GM12878 (cell line): Measurements from ENCODE around the gene ANKRD24. TPM values are rescaled to one million over a fixed set of nuclear protein-coding genes. Genes with fewer than 3 reads are reported as not detected.

Source experiments
- ATAC-seq: fragments of 200-7000 bp; cut with Tn5 transposase; 3 replicates; pipeline ENCODE4 v1.9.1; 2020; ENCODE audit warnings: mild to moderate bottlenecking, moderate library complexity
- BruUV-seq: library from RNA; stranded (reverse); fragments of 400-500 nt; replicated peaks from 2 replicates; lab custom pipeline; 2021; lab: Mats Ljungman, UMichigan
- CTCF ChIA-PET: fragments of 300-600 bp; sonication (Branson Sonifier 250); formaldehyde crosslinking; extraction: SDS; loops from one replicate; lab custom pipeline; 2021; ENCODE audit warnings: inconsistent platforms; lab: Yijun Ruan, JAX
- POLR2A ChIA-PET: fragments of 350-600 bp; formaldehyde crosslinking; extraction: SDS; loops from one replicate; lab custom pipeline; 2021; ENCODE audit warnings: inconsistent platforms; lab: Charles Lee
- RAD21 ChIA-PET: fragments of 300-600 bp; sonication (Branson Sonifier 250); formaldehyde crosslinking; loops from one replicate; lab custom pipeline; 2023; ENCODE audit warnings: antibody characterized with exemption; ENCODE audit not compliant: unreplicated experiment; lab: Charles Lee
- SMC1A ChIA-PET: fragments of 300-600 bp; sonication (Branson Sonifier 250); formaldehyde crosslinking; loops from one replicate; lab custom pipeline; 2023; ENCODE audit not compliant: unreplicated experiment, uncharacterized antibody; lab: Charles Lee
- DNase-seq: peaks from one replicate; pipeline ENCODE4 v3.0.0-alpha.2; 2011; ENCODE audit warnings: low read depth, low spot score
- FAIRE-seq: peaks from 3 replicates; lab custom pipeline; 2011; peaks lifted over from hg19 to GRCh38; lab: Jason Lieb, UNC
- H2AFZ ChIP-seq: 2 replicates; pipeline ENCODE4 v1.6.0; 2011; ENCODE audit warnings: low read depth, low read length, control low read depth; ENCODE audit not compliant: control insufficient read depth
- H3K27ac ChIP-seq: 2 replicates; pipeline ENCODE4 v1.5.1; 2011; ENCODE audit warnings: control low read depth; ENCODE audit not compliant: control insufficient read depth, insufficient read depth
- H3K27me3 ChIP-seq, 2 experiments: replicated peaks in 1 of 2; 2 replicates each; pipeline versions ENCODE4 v1.6.0 to v1.6.1; 2011; ENCODE audit warnings: low read length in 1 of 2; ENCODE audit not compliant: control insufficient read depth in 2 of 2, insufficient read depth in 2 of 2
- H3K36me3 ChIP-seq, 2 experiments: 2 replicates each; pipeline ENCODE4 v1.5.1; 2011; ENCODE audit warnings: low read length in 1 of 2; ENCODE audit not compliant: control insufficient read depth in 2 of 2, insufficient read depth in 2 of 2
- H3K4me1 ChIP-seq: 2 replicates; pipeline ENCODE4 v1.6.1; 2011; ENCODE audit warnings: mild to moderate bottlenecking, low read length, moderate library complexity, mixed read lengths; ENCODE audit not compliant: control insufficient read depth, insufficient read depth
- H3K4me2 ChIP-seq: 2 replicates; pipeline ENCODE4 v1.6.0; 2011; ENCODE audit warnings: control low read depth; ENCODE audit not compliant: control insufficient read depth, insufficient read depth
- H3K4me3 ChIP-seq: fragments of 200-600 bp; sonication (generic); 2 replicates; pipeline ENCODE4 v1.5.1; 2016
- H3K79me2 ChIP-seq: 2 replicates; pipeline ENCODE4 v1.6.0; 2011; ENCODE audit warnings: low read length; ENCODE audit not compliant: control insufficient read depth, insufficient read depth
- H3K9ac ChIP-seq: 2 replicates; pipeline ENCODE4 v1.8.0; 2011; ENCODE audit warnings: low read length, control low read depth, mixed read lengths; ENCODE audit not compliant: control insufficient read depth, insufficient read depth
- H3K9me3 ChIP-seq: replicated peaks from 3 replicates; pipeline ENCODE4 v1.5.1; 2011; ENCODE audit warnings: mild to moderate bottlenecking, low read length; ENCODE audit not compliant: control insufficient read depth, insufficient read depth
- H4K20me1 ChIP-seq: 2 replicates; pipeline ENCODE4 v1.6.0; 2011; ENCODE audit not compliant: control insufficient read depth, insufficient read depth
- EP300 ChIP-seq, 2 experiments: fragments of 150-350 bp in 1 of 2; IDR thresholded peaks; 2 replicates each; pipeline ENCODE4 v1.6.1; 2011 to 2012; ENCODE audit warnings: low read depth in 2 of 2, low read length in 2 of 2, borderline replicate concordance in 1 of 2, improper control_type of control experiment in 1 of 2, inconsistent platforms in 1 of 2; ENCODE audit not compliant: control insufficient read depth in 1 of 2
- ETV6 ChIP-seq, 2 experiments: fragments of 450-650 bp in 1 of 2; IDR thresholded peaks in 1 of 2; conservative IDR thresholded peaks in 1 of 2; 2 replicates each; pipeline ENCODE4 v1.6.1; 2014; ENCODE audit warnings: antibody characterized with exemption in 1 of 2, borderline replicate concordance in 1 of 2, low read depth in 1 of 2, mild to moderate bottlenecking in 1 of 2, moderate library complexity in 1 of 2
- IKZF1 ChIP-seq: fragments of 450-650 bp; conservative IDR thresholded peaks from 2 replicates; pipeline ENCODE4 v1.6.1; 2017; ENCODE audit warnings: antibody characterized with exemption, mild to moderate bottlenecking
- MEF2A ChIP-seq: IDR thresholded peaks from 2 replicates; pipeline ENCODE4 v1.6.1; 2011; ENCODE audit warnings: low read depth, mild to moderate bottlenecking, low read length, moderate library complexity; ENCODE audit not compliant: insufficient read depth
- MEF2B ChIP-seq: fragments of 450-650 bp; IDR thresholded peaks from 2 replicates; pipeline ENCODE4 v1.6.1; 2018; ENCODE audit warnings: mild to moderate bottlenecking, moderate library complexity; ENCODE audit not compliant: partially characterized antibody, poor library complexity, severe bottlenecking
- MYB ChIP-seq: fragments of 150-350 bp; IDR thresholded peaks from 2 replicates; pipeline ENCODE4 v1.6.1; 2014; ENCODE audit warnings: mild to moderate bottlenecking, low read depth, low read length, borderline replicate concordance
- NR2C1 ChIP-seq: fragments of 450-650 bp; IDR thresholded peaks from 2 replicates; pipeline ENCODE4 v1.6.1; 2017; ENCODE audit warnings: antibody characterized with exemption, mild to moderate bottlenecking, moderate library complexity
- PKNOX1 ChIP-seq: fragments of 450-650 bp; IDR thresholded peaks from 2 replicates; pipeline ENCODE4 v1.6.1; 2016; ENCODE audit warnings: mild to moderate bottlenecking
- RFX5 ChIP-seq: IDR thresholded peaks from 2 replicates; pipeline ENCODE4 v1.6.1; 2011; ENCODE audit warnings: low read depth, low read length, improper control_type of control experiment
- SPI1 ChIP-seq: IDR thresholded peaks from 2 replicates; pipeline ENCODE4 v1.6.1; 2011; ENCODE audit warnings: low read depth, mild to moderate bottlenecking, low read length, moderate library complexity, borderline replicate concordance; ENCODE audit not compliant: insufficient read depth
- TAF1 ChIP-seq: IDR thresholded peaks from 2 replicates; pipeline ENCODE4 v1.6.1; 2011; ENCODE audit warnings: mild to moderate bottlenecking, low read depth, low read length, borderline replicate concordance
- ZNF274 ChIP-seq: IDR thresholded peaks from one replicate; pipeline ENCODE4 v1.8.0; 2011; ENCODE audit not compliant: insufficient read length, insufficient read depth
- WGBS: methylation state at CpG from one replicate; pipeline ENCODE4 v1.1.6; 2016; ENCODE audit warnings: low lambda C conversion rate; ENCODE audit not compliant: insufficient replicate concordance, insufficient coverage; ENCODE audit errors: missing lambda C conversion rate; 5-methylcytosine and 5-hydroxymethylcytosine counted together
- in situ Hi-C: fragments of 300-500 bp; cut with MboI; formaldehyde crosslinking; loops from 9 replicates; pipeline ENCODE4 v1.14.3; 2018; ENCODE audit warnings: mixed read lengths
- intact Hi-C: fragments of 100-400 bp; cut with micrococcal nuclease; formaldehyde crosslinking; loops from one replicate; pipeline ENCODE4 v1.14.2; 2022; ENCODE audit not compliant: unreplicated experiment
- polyA plus RNA-seq, 11 experiments: library from polyadenylated mRNA; depleted of rRNA in 4 of 11; unstranded in 6 of 11; stranded (reverse) in 5 of 11; fragments of >200 nt; fragmentation: Nextera tagmentation in 4 of 11; fragmentation: Illumina TruSeq in 1 of 11; extraction: Ambion mirVana in 4 of 11; extraction: Trizol in 1 of 11; gene quantifications; 1 replicate in 1 of 11; 2 replicates in 10 of 11; pipeline versions ENCODE4 v1.2.1 to v1.2.3, GENCODE V29; 2011 to 2016; ENCODE audit warnings: inconsistent platforms in 2 of 11, missing spikeins in 2 of 11, low read depth in 1 of 11
- total RNA-seq, 4 experiments: library from RNA; depleted of rRNA in 3 of 4; stranded (reverse); fragments of >200 nt in 3 of 4; fragmentation: Illumina TruSeq in 1 of 4; extraction: Trizol in 1 of 4; gene quantifications; 2 replicates each; pipeline versions ENCODE4 v1.2.1 to v1.2.3, GENCODE V29; 2013 to 2021

The ANKRD24 gene
- total and polyA plus RNA-seq, 10 of the 15 experiments (the other 5 are each of a cell fraction or from before 2014, with no cell fraction given), result 0.02 to 0.59 (median 0.35) TPM; not detected in 1

- 0 out of 2 replicates have a peak, but pooled peaks cover 2% of the 10 kb centered on the region for H3K4me1 ChIP-seq
- ChIA-PET POLR2A (no interaction called here), CTCF (interaction anchor here (1.2 kb wide), 1 partner anchor 162 kb away, joined by 3 read pairs; no protein-coding TSS in a partner anchor), RAD21 (no interaction called here), SMC1A (no interaction called here)
- no peak overlapping the region for H3K9ac ChIP-seq
- H3K4me3 ChIP-seq, result no peak overlapping the region
- no peaks in the 10 kb centered on the region for H3K36me3 ChIP-seq
- intact Hi-C loops (no loop called here), in situ Hi-C loops (no loop called here)
- FAIRE-seq (no peak), ATAC-seq (no peak), DNase-seq (no peak)
- peaks cover 2 to 3% of the 10 kb centered on the region in 2 experiments; a peak in 1 of 4 replicates for H3K27me3 ChIP-seq
- 2% methylated on average over 17 of the region's 17 CpGs for WGBS
- TF ChIP-seq MEF2B (peak; percentile 59), RFX5 (no peak), IKZF1 (0 out of 2 replicates have a peak, but pooled peaks have one; percentile 28)
- H3K9me3 ChIP-seq, result no peaks in the 10 kb centered on the region
- no peak overlapping the region for H2AFZ ChIP-seq
- no peak overlapping the region for H3K4me2 ChIP-seq
- no TSS peak for BruUV-seq
- H3K27ac ChIP-seq, result no peak overlapping the region
- H4K20me1 ChIP-seq, result no peaks in the 10 kb centered on the region
- no peaks in the 10 kb centered on the region for H3K79me2 ChIP-seq
These were observed 32.8 kb upstream of the ANKRD24 start for GRCh38 chr19:4149518-4150288.

- peaks cover 0 to 3% of the 10 kb centered on the region in 2 experiments; a peak in 1 of 4 replicates for H3K27me3 ChIP-seq
- RAD21 ChIA-PET, result no interaction called here
- H3K4me3 ChIP-seq, result no peak overlapping the region
- DNase-seq (no peak), ATAC-seq (no peak), FAIRE-seq (no peak)
- no peak overlapping the region for H2AFZ ChIP-seq
- in situ Hi-C loops, result no loop called here
- WGBS, result 29% methylated on average over 6 of the region's 6 CpGs
- H3K27ac ChIP-seq, result no peak overlapping the region
- no peaks in the 10 kb centered on the region for H4K20me1 ChIP-seq
- H3K36me3 ChIP-seq, result no peaks in the 10 kb centered on the region
- CTCF ChIA-PET, result interaction anchor here (0.9 to 1.0 kb wide), 2 partner anchors 9 to 164 kb away, joined by 3 to 4 read pairs; no protein-coding TSS in a partner anchor
- POLR2A ChIA-PET, result interaction anchor here (0.9 kb wide), 1 partner anchor 9 kb away, joined by 4 read pairs; no protein-coding TSS in a partner anchor
- SMC1A ChIA-PET, result no interaction called here
- no TSS peak for BruUV-seq
- H3K79me2 ChIP-seq, result no peaks in the 10 kb centered on the region
- H3K4me1 ChIP-seq, result 0 out of 2 replicates have a peak, but pooled peaks cover 2% of the 10 kb centered on the region
- intact Hi-C loops, result no loop called here
- no peak overlapping the region for H3K9ac ChIP-seq
- H3K9me3 ChIP-seq, result no peaks in the 10 kb centered on the region
- no peak overlapping the region for H3K4me2 ChIP-seq
- TF ChIP-seq PKNOX1, result no peak
- TF ChIP-seq MYB, result no peak
- TF ChIP-seq TAF1, result no peak
- TF ChIP-seq SPI1, result no peak
- no peak for TF ChIP-seq MEF2A
- no peak for TF ChIP-seq NR2C1
- TF ChIP-seq IKZF1, result no peak
- no peak for TF ChIP-seq ETV6 (conservative IDR thresholded peaks at IDR 0.05 in 1 of 2, IDR thresholded peaks at IDR 0.05 in 1 of 2; ENCODE audit: borderline replicate concordance in 1 of 2, low read depth in 1 of 2)
- no peak for TF ChIP-seq ZNF274
- TF ChIP-seq EP300 (IDR thresholded peaks at IDR 0.05; ENCODE audit: borderline replicate concordance in 1 of 2, control insufficient read depth in 1 of 2, low read depth in 2 of 2, low read length in 2 of 2), result no peak
These were observed 30.9 kb upstream of the ANKRD24 start for GRCh38 chr19:4151623-4152022.
